ENCODE measurements around the gene ACVR1B.

The ACVR1B gene

GRCh38 chr12:51915003-51915625 lies 36.4 kb upstream of the ACVR1B start:
- no peak for DNase-seq (ENCODE audit: extremely low read depth, insufficient read length)
- TF ChIP-seq CTCF (IDR thresholded peaks at IDR 0.05; ENCODE audit: insufficient read depth, low read length, poor library complexity, severe bottlenecking): no peak
- Histone ChIP-seq H3K4me3 (replicated peaks; ENCODE audit: low read depth, low read length) (no peak overlapping the region), H3K36me3 (ENCODE audit: control insufficient read depth, insufficient read depth, low read length) (no peaks in the 10 kb centered on the region), H3K27me3 (replicated peaks; ENCODE audit: control insufficient read depth, insufficient read depth, low read length) (no peaks in the 10 kb centered on the region; the same call in 1 of the 2 replicates)

- DNase-seq (ENCODE audit: extremely low read depth, insufficient read length): no peak
- H3K27me3 ChIP-seq (replicated peaks; ENCODE audit: control insufficient read depth, insufficient read depth, low read length): no peaks in the 10 kb centered on the region
- no peaks in the 10 kb centered on the region for H3K36me3 ChIP-seq (ENCODE audit: control insufficient read depth, insufficient read depth, low read length)
- no peak overlapping the region for H3K4me3 ChIP-seq (replicated peaks; ENCODE audit: low read depth, low read length)
- no peak for TF ChIP-seq CTCF (IDR thresholded peaks at IDR 0.05; ENCODE audit: insufficient read depth, low read length, poor library complexity, severe bottlenecking)
Measured at GRCh38 chr12:51915951-51916350, 35.5 kb upstream of the ACVR1B start.

GRCh38 chr12:51917041-51917590 lies 34.4 kb upstream of the ACVR1B start:
- H3K27me3 ChIP-seq (replicated peaks; ENCODE audit: control insufficient read depth, insufficient read depth, low read length): no peaks in the 10 kb centered on the region
- H3K4me3 ChIP-seq (replicated peaks; ENCODE audit: low read depth, low read length): no peak overlapping the region
- H3K36me3 ChIP-seq (ENCODE audit: control insufficient read depth, insufficient read depth, low read length): no peaks in the 10 kb centered on the region
- DNase-seq (ENCODE audit: extremely low read depth, insufficient read length): no peak
- TF ChIP-seq CTCF (IDR thresholded peaks at IDR 0.05; ENCODE audit: insufficient read depth, low read length, poor library complexity, severe bottlenecking): no peak

GRCh38 chr12:51917746-51918453 lies 33.6 kb upstream of the ACVR1B start:
- TF ChIP-seq CTCF (IDR thresholded peaks at IDR 0.05; ENCODE audit: insufficient read depth, low read length, poor library complexity, severe bottlenecking): no peak
- Histone ChIP-seq H3K27me3 (replicated peaks; ENCODE audit: control insufficient read depth, insufficient read depth, low read length) (no peaks in the 10 kb centered on the region), H3K4me3 (replicated peaks; ENCODE audit: low read depth, low read length) (no peak overlapping the region), H3K36me3 (ENCODE audit: control insufficient read depth, insufficient read depth, low read length) (no peaks in the 10 kb centered on the region)
- no peak for DNase-seq (ENCODE audit: extremely low read depth, insufficient read length)

GRCh38 chr12:51920046-51920445 lies 31.5 kb upstream of the ACVR1B start:
- DNase-seq (ENCODE audit: extremely low read depth, insufficient read length): no peak
- Histone ChIP-seq H3K4me3 (replicated peaks; ENCODE audit: low read depth, low read length) (no peak overlapping the region), H3K36me3 (ENCODE audit: control insufficient read depth, insufficient read depth, low read length) (no peaks in the 10 kb centered on the region), H3K27me3 (replicated peaks; ENCODE audit: control insufficient read depth, insufficient read depth, low read length) (no peaks in the 10 kb centered on the region)
- no peak for TF ChIP-seq CTCF (IDR thresholded peaks at IDR 0.05; ENCODE audit: insufficient read depth, low read length, poor library complexity, severe bottlenecking)

Measured in GM06990 (cell line).